Tibial nerve (tissue), 4 donors: ENCODE results near the gene ATRNL1.

Experiments used
- EP300 ChIP-seq, 2 donors: sonication (generic); formaldehyde crosslinking; IDR thresholded peaks; one replicate each; pipeline ENCODE4 v1.6.1; 2017; ENCODE audit warnings: antibody characterized with exemption in 2 of 2, mild to moderate bottlenecking in 1 of 2
- POLR2A ChIP-seq, 2 donors: fragments of 450-650 bp; IDR thresholded peaks; one replicate each; pipeline ENCODE4 v1.6.1; 2017; ENCODE audit warnings: antibody characterized with exemption in 2 of 2, mild to moderate bottlenecking in 2 of 2, moderate library complexity in 2 of 2
- TF ChIP-seq, protein P1 (sequence below), 5 experiments: fragments of 200-600 bp in 3 of 5; fragments of 450-650 bp in 2 of 5; sonication (generic) in 3 of 5; IDR thresholded peaks; one replicate each; pipeline ENCODE4 v1.5.1; 2016 to 2019; ENCODE audit warnings: antibody characterized with exemption in 5 of 5, mild to moderate bottlenecking in 3 of 5, moderate library complexity in 2 of 5

- TF ChIP-seq, protein P1, sequence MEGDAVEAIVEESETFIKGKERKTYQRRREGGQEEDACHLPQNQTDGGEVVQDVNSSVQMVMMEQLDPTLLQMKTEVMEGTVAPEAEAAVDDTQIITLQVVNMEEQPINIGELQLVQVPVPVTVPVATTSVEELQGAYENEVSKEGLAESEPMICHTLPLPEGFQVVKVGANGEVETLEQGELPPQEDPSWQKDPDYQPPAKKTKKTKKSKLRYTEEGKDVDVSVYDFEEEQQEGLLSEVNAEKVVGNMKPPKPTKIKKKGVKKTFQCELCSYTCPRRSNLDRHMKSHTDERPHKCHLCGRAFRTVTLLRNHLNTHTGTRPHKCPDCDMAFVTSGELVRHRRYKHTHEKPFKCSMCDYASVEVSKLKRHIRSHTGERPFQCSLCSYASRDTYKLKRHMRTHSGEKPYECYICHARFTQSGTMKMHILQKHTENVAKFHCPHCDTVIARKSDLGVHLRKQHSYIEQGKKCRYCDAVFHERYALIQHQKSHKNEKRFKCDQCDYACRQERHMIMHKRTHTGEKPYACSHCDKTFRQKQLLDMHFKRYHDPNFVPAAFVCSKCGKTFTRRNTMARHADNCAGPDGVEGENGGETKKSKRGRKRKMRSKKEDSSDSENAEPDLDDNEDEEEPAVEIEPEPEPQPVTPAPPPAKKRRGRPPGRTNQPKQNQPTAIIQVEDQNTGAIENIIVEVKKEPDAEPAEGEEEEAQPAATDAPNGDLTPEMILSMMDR (IDR thresholded peaks at IDR 0.05) = peak; percentile 18 to 49 (median 29)
- no peak for TF ChIP-seq POLR2A (IDR thresholded peaks at IDR 0.05)
- no peak for TF ChIP-seq EP300 (IDR thresholded peaks at IDR 0.05)
Measured at GRCh38 chr10:115948465-115948864, 855.3 kb downstream of the ATRNL1 start.
